Endothelial cell of umbilical vein (primary cell): Measurements from ENCODE around the gene KCNJ15. TPM values are rescaled to one million over a fixed set of nuclear protein-coding genes. Genes with fewer than 3 reads are reported as not detected.

Experiments
- BruUV-seq: library from RNA; stranded (reverse); fragments of 400-500 nt; replicated peaks from 2 replicates; lab custom pipeline; 2021; lab: Mats Ljungman, UMichigan
- CTCF ChIA-PET: fragments of 300-600, 350-600 bp; sonication (Branson Sonifier 250); formaldehyde crosslinking; loops from one replicate; lab custom pipeline; 2021; ENCODE audit warnings: antibody characterized with exemption, inconsistent platforms; lab: Charles Lee
- POLR2A ChIA-PET: fragments of 300-600, 350-600 bp; sonication (Branson Sonifier 250); formaldehyde crosslinking; loops from one replicate; lab custom pipeline; 2021; ENCODE audit warnings: antibody characterized with exemption, inconsistent platforms; lab: Charles Lee
- DNase-seq: peaks from one replicate; pipeline ENCODE4 v3.0.0-alpha.2; 2011; ENCODE audit warnings: low read depth, low spot score
- FAIRE-seq: peaks from 2 replicates; lab custom pipeline; 2011; peaks lifted over from hg19 to GRCh38; lab: Jason Lieb, UNC
- H2AFZ ChIP-seq: 2 replicates; pipeline ENCODE4 v1.6.0; 2012; ENCODE audit warnings: low read depth, low read length, control low read depth, inconsistent platforms
- H3K27ac ChIP-seq: 2 replicates; pipeline ENCODE4 v1.5.1; 2011; ENCODE audit warnings: low read depth, mild to moderate bottlenecking, control low read depth, low read length, moderate library complexity; ENCODE audit not compliant: insufficient read depth
- H3K27me3 ChIP-seq, 2 experiments: 2 replicates each; pipeline versions ENCODE4 v1.6.0 to v1.6.1; 2011; ENCODE audit warnings: low read length in 2 of 2, mixed read lengths in 1 of 2; ENCODE audit not compliant: control insufficient read depth in 2 of 2, insufficient read depth in 2 of 2
- H3K36me3 ChIP-seq, 2 experiments: 2 replicates in 1 of 2; 3 replicates in 1 of 2; pipeline ENCODE4 v1.5.1; 2011; ENCODE audit warnings: low read length in 2 of 2, mild to moderate bottlenecking in 1 of 2, moderate library complexity in 1 of 2; ENCODE audit not compliant: control insufficient read depth in 2 of 2, insufficient read depth in 2 of 2; ENCODE audit errors: extremely low read depth in 1 of 2
- H3K4me1 ChIP-seq: 3 replicates; pipeline ENCODE4 v1.5.1; 2011; ENCODE audit warnings: mild to moderate bottlenecking, low read length; ENCODE audit not compliant: control insufficient read depth, insufficient read depth; ENCODE audit errors: extremely low read depth
- H3K4me2 ChIP-seq: 2 replicates; pipeline ENCODE4 v1.6.1; 2011; ENCODE audit warnings: low read length, control low read depth, mixed read lengths; ENCODE audit not compliant: insufficient read depth
- H3K4me3 ChIP-seq, 3 experiments: fragments of 200-600 bp in 1 of 3; sonication (generic), shearing (Covaris generic) in 1 of 3; replicated peaks in 1 of 3; 2 replicates each; pipeline ENCODE4 v1.5.1; 2011 to 2016; ENCODE audit warnings: control low read depth in 3 of 3, low read length in 3 of 3, mild to moderate bottlenecking in 2 of 3, inconsistent platforms in 1 of 3, low read depth in 1 of 3, moderate library complexity in 1 of 3; ENCODE audit not compliant: insufficient read depth in 1 of 3
- H3K79me2 ChIP-seq: 2 replicates; pipeline ENCODE4 v1.6.0; 2012; ENCODE audit warnings: low read length, inconsistent platforms; ENCODE audit not compliant: control insufficient read depth, insufficient read depth
- H3K9ac ChIP-seq: replicated peaks from 2 replicates; pipeline ENCODE3; 2011; ENCODE audit warnings: low read length, control low read depth; ENCODE audit not compliant: insufficient read depth; ENCODE audit errors: extremely low read depth
- H3K9me1 ChIP-seq: replicated peaks from 3 replicates; pipeline ENCODE4 v1.6.0; 2011; ENCODE audit warnings: mild to moderate bottlenecking, low read length; ENCODE audit not compliant: control insufficient read depth, insufficient read depth; ENCODE audit errors: extremely low read depth
- H3K9me3 ChIP-seq: replicated peaks from 2 replicates; pipeline ENCODE4 v1.5.1; 2012; ENCODE audit warnings: low read length, inconsistent platforms; ENCODE audit not compliant: control insufficient read depth, insufficient read depth
- H4K20me1 ChIP-seq: replicated peaks from 2 replicates; pipeline ENCODE3; 2011; ENCODE audit warnings: mild to moderate bottlenecking, low read length; ENCODE audit not compliant: control insufficient read depth, insufficient read depth; ENCODE audit errors: extremely low read depth
- CTCF ChIP-seq, 2 donors: IDR thresholded peaks; 1 replicate in 1 of 2; 2 replicates in 1 of 2; pipeline ENCODE4 v1.5.1; 2011; ENCODE audit warnings: low read length in 2 of 2, mild to moderate bottlenecking in 2 of 2, moderate library complexity in 2 of 2, control low read depth in 1 of 2, inconsistent platforms in 1 of 2, low read depth in 1 of 2; ENCODE audit not compliant: insufficient read depth in 1 of 2; ENCODE audit errors: extremely low read depth in 1 of 2
- EZH2 ChIP-seq: IDR thresholded peaks from 2 replicates; pipeline ENCODE4 v1.6.1; 2012; ENCODE audit warnings: borderline replicate concordance, low read depth, mild to moderate bottlenecking, moderate library complexity, low read length, inconsistent platforms; ENCODE audit not compliant: severe bottlenecking
- FOS ChIP-seq: IDR thresholded peaks from 2 replicates; pipeline ENCODE4 v1.6.1; 2011; ENCODE audit warnings: mild to moderate bottlenecking, low read length, moderate library complexity, borderline replicate concordance; ENCODE audit not compliant: insufficient read depth
- GATA2 ChIP-seq: IDR thresholded peaks from 2 replicates; pipeline ENCODE4 v1.7.0; 2011; ENCODE audit warnings: low read depth, mild to moderate bottlenecking, moderate library complexity, mixed read lengths, low read length; ENCODE audit not compliant: insufficient read length, insufficient read depth
- JUN ChIP-seq: IDR thresholded peaks from 2 replicates; pipeline ENCODE4 v1.6.1; 2011; ENCODE audit warnings: borderline replicate concordance, low read depth; ENCODE audit not compliant: insufficient read length, insufficient read depth
- MYC ChIP-seq: IDR thresholded peaks from one replicate; pipeline ENCODE4 v1.6.1; 2011; ENCODE audit warnings: mild to moderate bottlenecking, low read depth, low read length
- POLR2A ChIP-seq: IDR thresholded peaks from 2 replicates; pipeline ENCODE4 v1.6.1; 2012; ENCODE audit warnings: low read depth, mild to moderate bottlenecking, control low read depth, low read length
- POLR2AphosphoS5 ChIP-seq: IDR thresholded peaks from 2 replicates; pipeline ENCODE4 v1.6.1; 2012; ENCODE audit warnings: low read depth, mild to moderate bottlenecking, control low read depth, low read length, moderate library complexity; ENCODE audit not compliant: insufficient read depth
- dilution Hi-C: fragments of 300-500 bp; cut with MboI; formaldehyde crosslinking; loops from one replicate; pipeline ENCODE4 v1.15.0; 2019; ENCODE audit warnings: low sequenced_read_pairs; ENCODE audit not compliant: extremely low pct_ligation_motif_present
- intact Hi-C: fragments of 100-400 bp; cut with micrococcal nuclease; formaldehyde crosslinking; loops from one replicate; pipeline ENCODE4 v1.10.0; 2022
- polyA plus RNA-seq, 4 experiments: library from polyadenylated mRNA; depleted of rRNA in 3 of 4; stranded (reverse) in 3 of 4; unstranded in 1 of 4; fragments of >200 nt; gene quantifications; 2 replicates each; pipeline versions ENCODE4 v1.2.1 to v1.2.3, GENCODE V29; 2011 to 2012; ENCODE audit warnings: missing spikeins in 1 of 4
- total RNA-seq: library from RNA; stranded (reverse); gene quantifications from 2 replicates; pipeline ENCODE4 v1.2.3, GENCODE V29; 2021
- TF ChIP-seq, protein P1 (sequence below): IDR thresholded peaks from 2 replicates; pipeline ENCODE4 v1.6.1; 2011; ENCODE audit not compliant: insufficient read depth, insufficient read length

Gene KCNJ15
- total and polyA plus RNA-seq, 2 donors (not counting 3 experiments of a cell fraction or from before 2014, with no cell fraction given) = 1.4 to 1.5 TPM

- H3K9ac ChIP-seq = no peak overlapping the region
- CTCF ChIA-PET = no interaction called here
- POLR2A ChIA-PET = no interaction called here
- H3K4me2 ChIP-seq = no peak overlapping the region
- FAIRE-seq (no peak), DNase-seq (no peak)
- H4K20me1 ChIP-seq = no peaks in the 10 kb centered on the region
- H3K9me3 ChIP-seq = no peaks in the 10 kb centered on the region
- intact Hi-C loops (no loop called here), dilution Hi-C loops (no loop called here)
- no TSS peak for BruUV-seq
- H3K36me3 ChIP-seq = no peaks in the 10 kb centered on the region
- H2AFZ ChIP-seq = no peak overlapping the region
- no peak overlapping the region for H3K27ac ChIP-seq
- no peaks in the 10 kb centered on the region for H3K4me1 ChIP-seq
- H3K79me2 ChIP-seq = no peaks in the 10 kb centered on the region
- no peak overlapping the region for H3K4me3 ChIP-seq
- no peaks in the 10 kb centered on the region for H3K9me1 ChIP-seq
- peaks cover 12 to 29% of the 10 kb centered on the region in 2 experiments for H3K27me3 ChIP-seq
- TF ChIP-seq JUN = no peak
- no peak for TF ChIP-seq EZH2
- TF ChIP-seq CTCF (IDR thresholded peaks at IDR 0.05; ENCODE audit: extremely low read depth in 1 of 2, insufficient read depth in 1 of 2, low read depth in 1 of 2, low read length in 2 of 2) = no peak
- TF ChIP-seq, protein P1, sequence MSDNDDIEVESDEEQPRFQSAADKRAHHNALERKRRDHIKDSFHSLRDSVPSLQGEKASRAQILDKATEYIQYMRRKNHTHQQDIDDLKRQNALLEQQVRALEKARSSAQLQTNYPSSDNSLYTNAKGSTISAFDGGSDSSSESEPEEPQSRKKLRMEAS = no peak
- no peak for TF ChIP-seq FOS
- no peak for TF ChIP-seq POLR2AphosphoS5
- no peak for TF ChIP-seq POLR2A
- no peak for TF ChIP-seq MYC
- TF ChIP-seq GATA2 = no peak
These were observed 3.6 kb downstream of the KCNJ15 start for GRCh38 chr21:38260426-38260825.
